HG03439 (cell line): ENCODE measurements around the gene ELANE.
"Not testable (repeated sequence)": the region's sequence is repeated elsewhere in the genome, so short reads cannot be mapped to it uniquely, and the experiment has no call there.

Source experiments
- ATAC-seq: cut with Tn5 transposase; IDR thresholded peaks from one replicate; pipeline ENCODE4 v1.9.1; 2021; ENCODE audit warnings: mild to moderate bottlenecking, moderate library complexity; ENCODE audit not compliant: unreplicated experiment

Gene ELANE

DNA sequence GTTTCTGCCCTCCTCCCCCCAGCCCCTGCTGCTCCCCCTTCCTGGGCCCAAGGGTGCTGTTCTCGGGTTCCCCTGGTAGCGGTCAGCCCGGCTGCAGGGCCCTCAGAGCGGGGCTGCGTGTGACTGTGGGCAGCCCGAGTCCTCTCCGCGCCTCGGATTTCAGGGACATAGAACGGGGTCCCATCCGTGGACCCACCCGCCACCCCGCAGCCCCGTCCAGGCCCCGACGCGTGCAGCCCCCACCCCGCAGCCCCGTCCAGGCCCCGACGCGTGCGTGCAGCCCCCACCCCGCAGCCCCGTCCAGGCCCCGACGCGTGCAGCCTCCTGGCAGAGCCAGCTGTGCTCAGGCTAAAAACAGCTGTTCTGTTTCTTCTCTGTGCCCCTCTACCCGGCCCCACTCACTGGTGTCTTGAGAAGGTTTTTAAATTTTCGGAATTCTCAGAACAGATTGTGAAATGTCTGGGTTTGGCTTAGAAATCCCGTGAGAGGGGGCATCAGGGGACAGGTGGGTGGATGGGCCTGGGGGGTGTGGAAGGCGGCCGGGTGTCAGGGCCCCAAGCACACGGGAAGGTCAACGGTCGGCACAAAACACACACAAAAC, 16.8 kb upstream of the ELANE start:
- ATAC-seq: no peak

DNA sequence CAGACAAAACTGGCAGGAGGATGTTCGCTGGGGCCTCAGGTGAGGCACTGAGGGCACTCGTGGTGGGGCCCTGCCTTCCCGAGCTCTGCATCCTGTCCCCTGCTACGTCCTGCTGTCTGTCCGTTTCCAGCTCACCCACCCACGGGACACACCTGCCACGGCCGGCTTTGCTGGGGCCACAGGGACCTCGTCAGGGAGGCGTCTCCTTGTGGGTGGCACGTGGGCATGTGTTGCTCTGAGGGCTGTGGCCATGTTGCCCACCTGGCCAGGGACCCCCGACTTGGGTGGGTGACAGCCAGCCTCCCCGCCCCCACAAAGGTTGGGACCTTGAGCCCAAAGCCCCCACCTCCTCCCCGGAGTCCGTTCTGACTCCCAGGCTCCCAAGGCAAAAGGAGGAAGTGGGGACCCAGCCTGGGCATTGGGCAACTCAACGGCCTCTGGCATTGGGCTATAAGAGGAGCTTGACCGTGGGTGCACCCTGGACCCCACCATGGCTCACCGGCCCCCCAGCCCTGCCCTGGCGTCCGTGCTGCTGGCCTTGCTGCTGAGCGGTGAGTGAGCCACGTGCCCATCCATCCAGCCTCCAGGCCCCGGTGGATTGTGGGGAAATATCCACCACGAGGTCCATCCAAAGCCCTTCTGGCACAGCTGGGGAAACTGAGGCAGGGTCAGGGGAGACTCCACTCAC, 11.4 kb upstream of the ELANE start, which contains the start of gene PRTN3:
Gene PRTN3 (plus strand): TSS at position 481 of the 688 bp plus-strand sequence. CDS start 10 bp downstream, at position 491.
- no peak for ATAC-seq

DNA sequence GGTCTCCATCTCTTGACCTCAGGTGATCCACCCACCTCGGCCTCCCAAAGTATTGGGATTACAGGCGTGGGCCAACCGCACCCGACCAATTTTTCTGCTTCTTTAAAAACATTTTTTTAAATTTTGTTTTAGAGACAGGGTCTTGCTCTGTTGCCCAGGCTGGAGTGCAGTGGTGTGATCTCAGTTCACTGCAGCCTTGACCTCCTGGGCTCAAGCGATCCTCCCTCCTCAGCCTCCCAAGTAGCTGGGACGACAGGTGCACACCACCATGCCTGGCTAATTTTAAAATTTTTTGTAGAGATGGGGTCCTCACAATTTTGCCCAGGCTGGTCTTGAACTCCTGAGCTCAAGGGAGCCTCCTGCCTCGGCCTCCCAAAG, 9.3 kb upstream of the ELANE start:
- ATAC-seq: not testable (repeated sequence)

DNA sequence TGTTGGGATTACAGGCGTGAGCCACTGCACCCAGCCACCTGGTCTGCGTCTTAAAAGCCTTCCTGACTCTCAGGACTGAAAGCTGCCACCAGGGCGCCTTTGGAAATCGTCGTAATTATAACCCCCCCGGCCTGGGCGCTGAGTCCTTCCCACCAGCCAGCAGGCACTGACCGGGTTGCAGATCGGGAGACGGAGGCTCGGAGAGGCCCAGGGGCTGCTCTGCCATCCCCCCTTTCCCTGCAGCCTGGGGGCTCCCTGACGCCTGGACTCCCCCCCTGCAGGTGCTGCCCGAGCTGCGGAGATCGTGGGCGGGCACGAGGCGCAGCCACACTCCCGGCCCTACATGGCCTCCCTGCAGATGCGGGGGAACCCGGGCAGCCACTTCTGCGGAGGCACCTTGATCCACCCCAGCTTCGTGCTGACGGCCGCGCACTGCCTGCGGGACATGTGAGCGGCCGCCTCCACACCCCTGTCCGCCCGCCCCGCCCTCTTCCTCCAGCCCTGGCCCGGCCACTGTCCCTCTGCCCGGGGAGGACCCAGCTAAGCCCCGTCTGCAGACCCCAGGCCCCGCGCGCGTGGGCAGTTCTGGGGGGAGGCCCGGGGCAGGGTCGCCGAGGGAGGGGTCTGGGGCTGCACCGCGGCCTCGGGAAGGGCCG, 8.8 kb upstream of the ELANE start:
- no peak for ATAC-seq

DNA sequence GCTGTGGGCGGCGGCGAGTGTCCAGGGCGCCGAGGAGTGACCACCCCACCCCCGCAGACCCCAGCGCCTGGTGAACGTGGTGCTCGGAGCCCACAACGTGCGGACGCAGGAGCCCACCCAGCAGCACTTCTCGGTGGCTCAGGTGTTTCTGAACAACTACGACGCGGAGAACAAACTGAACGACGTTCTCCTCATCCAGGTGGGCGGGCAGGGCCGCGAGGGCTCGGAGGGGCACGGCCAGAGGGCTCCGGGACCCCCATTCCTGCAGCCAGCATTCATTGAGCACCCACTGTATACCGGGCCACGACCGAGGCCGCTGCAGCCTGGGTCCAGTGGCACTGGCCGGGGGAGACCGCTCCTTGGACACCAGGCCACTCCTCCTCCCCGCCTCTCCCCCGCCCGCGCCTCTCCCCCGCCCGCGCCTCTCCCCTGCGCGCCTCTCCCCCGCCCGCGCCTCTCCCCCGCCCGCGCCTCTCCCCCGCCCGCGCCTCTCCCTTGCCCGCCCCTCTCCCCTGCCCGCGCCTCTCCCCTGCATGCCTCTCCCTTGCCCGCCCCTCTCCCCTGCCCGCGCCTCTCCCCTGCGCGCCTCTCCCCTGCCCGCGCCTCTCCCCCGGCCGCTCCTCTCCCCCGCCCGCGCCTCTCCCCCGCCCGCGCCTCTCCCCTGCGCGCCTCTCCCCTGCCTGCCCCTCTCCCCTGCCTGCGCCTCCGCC, 8.1 kb upstream of the ELANE start:
- ATAC-seq: no peak

DNA sequence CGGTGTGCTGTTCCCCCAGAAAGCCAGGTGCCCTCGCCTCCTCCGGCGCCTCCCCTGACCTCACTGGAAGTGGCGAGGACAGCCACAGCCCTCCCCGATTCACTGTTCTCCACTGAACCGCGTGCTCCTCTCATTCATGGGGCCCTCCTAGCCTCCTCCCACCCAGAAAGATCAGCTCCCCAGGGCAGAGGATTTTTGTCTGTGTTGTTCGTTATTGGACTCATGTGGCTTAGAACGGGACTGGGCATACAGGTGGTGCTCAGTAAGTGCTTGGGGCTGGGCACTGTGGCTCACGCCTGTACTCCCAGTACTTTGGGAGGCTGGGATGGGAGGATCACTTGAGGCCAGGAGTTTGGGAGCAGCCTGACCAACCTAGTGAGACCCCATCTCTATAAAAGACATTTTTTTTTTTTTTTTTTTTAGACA, 7.5 kb upstream of the ELANE start:
- ATAC-seq: no peak

DNA sequence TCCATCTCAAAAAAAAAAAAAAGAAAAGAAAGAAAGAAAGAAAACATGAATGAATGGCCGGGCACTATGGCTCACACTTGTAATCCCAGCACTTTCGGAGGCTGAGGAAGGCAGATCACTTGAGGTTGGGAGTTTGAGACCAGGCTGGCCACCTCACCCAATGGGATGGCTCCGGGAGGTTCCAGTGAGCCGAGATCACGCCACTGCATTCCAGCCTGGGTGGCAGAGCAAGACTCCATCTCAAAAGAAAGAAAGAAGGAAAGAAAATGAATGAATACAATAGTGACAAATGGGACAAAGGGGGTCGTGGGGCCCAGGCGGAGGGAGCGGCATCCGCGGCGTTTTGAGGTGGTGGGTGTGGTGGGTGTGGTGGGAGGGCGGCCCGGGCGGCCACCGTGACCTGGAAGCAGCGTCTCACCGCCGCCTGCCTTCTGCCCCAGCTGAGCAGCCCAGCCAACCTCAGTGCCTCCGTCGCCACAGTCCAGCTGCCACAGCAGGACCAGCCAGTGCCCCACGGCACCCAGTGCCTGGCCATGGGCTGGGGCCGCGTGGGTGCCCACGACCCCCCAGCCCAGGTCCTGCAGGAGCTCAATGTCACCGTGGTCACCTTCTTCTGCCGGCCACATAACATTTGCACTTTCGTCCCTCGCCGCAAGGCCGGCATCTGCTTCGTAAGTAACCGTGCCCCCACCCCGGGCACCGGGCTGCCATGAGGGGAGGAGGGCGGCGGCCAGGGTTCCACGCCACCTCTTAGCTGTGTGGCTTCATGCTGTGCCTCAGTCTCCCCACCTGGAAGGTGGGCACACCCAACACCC, 6.2 kb upstream of the ELANE start:
- ATAC-seq: no peak

DNA sequence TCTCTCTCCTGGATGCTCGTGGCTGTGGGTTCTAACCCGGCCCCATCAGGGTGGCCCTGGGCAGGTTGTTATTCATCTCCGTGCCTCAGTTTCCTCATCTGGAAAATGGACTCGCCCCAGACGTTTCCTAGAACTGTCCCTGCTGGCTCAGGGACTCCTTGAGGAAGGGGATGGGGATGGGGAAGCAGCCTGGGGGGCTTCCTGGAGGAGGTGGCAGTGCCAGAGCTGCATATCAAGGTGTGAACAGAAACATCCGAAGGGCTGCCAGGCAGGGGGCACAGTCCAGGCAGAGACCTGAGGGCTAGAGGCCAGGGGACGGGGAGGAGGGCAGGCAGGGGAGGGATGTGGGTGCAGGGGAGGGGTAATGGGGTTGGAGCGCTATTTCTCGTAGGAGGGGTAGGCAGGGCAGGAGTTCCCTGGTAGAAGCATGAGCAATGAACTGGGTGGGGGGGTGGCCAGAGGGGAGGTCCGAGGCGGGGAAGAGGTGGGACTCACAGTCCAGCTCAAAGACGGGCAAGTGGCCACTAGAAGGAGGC, 3.6 kb upstream of the ELANE start:
- no peak for ATAC-seq

DNA sequence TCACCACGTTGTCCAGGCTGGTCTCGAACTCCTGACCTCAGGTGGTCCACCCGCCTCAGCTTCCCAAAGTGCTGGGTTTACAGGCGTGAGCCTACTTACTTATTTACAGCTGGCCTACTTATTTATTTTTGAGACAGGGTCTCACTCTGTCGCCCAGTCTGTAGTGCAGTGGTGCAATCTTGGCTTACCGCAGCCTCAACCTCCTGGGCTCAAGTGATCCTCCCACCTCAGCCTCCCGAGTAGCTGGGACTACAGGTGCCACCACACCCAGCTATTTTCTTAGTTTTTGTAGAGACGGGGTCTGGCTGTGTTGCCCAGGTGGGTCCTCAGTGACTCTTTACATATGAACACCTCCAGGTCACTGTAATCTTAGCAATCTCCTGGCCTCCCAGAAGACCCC, 2.9 kb upstream of the ELANE start:
- ATAC-seq: not testable (repeated sequence)

DNA sequence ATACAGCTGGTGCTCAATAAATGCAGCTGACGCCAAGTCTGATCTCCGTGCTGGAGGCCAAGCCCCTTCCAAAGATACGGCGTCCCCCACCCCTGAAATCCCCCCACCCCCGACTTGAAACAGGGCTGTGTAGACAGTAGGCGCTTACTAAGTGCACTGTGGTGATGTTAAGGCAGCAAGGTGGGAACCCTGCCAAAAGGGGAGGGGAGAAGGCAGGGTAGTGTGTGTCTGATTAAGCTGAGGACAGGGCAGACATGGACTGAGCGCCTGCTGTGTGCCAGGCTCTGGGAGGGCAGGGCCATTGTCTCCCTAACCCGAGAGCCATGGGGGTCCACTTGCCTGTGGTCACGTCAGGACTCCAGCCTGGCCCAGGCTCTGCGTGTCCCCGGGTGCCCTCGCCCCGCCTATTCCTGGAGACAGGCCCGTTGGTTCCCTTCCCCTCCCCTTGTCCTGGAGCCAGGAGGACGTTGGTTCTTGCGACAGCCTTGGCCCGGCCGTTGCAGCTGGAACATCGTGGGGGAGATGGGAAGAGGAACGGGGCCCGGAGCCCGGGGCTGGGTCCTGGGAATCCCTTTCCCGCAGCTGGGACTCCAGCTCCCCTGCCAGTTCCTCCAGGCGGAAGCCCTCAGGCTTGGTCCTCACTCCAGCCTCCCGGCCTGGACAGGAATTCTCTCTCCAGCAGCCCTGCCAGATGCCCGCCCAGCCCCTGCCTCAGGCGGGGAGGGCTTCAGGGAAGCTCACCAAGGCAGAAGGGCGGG, 1.7 kb upstream of the ELANE start:
- no peak for ATAC-seq

DNA sequence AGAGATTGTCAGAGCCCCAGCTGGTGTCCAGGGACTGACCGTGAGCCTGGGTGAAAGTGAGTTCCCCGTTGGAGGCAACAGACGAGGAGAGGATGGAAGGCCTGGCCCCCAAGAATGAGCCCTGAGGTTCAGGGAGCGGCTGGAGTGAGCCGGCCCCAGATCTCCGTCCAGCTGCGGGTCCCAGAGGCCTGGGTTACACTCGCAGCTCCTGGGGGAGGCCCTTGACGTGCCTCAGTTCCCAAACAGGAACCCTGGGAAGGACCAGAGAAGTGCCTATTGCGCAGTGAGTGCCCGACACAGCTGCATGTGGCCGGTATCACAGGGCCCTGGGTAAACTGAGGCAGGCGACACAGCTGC, 1.1 kb upstream of the ELANE start:
- ATAC-seq: no peak

DNA sequence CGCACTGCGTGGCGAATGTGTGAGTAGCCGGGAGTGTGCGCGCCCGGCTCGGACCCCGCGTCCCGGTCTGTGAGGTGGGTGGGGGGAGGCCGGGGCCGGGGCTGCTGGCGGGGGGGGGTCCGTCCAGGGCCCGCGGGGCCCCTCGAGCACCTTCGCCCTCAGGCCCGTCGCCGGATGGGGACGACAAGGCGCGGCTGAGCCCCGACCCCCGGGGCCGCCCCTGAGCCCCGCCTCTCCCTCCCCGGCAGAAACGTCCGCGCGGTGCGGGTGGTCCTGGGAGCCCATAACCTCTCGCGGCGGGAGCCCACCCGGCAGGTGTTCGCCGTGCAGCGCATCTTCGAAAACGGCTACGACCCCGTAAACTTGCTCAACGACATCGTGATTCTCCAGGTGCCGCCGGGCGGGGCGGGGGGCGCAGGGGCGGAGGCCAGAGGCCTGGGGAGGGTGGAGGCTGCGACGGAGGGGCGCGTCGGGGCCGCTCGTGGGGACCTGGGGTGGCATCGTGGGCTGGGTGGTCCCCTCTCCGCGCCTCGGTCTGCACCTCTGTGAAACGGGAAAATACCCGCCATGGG, 997 bp downstream of the ELANE start:
- no peak for ATAC-seq

DNA sequence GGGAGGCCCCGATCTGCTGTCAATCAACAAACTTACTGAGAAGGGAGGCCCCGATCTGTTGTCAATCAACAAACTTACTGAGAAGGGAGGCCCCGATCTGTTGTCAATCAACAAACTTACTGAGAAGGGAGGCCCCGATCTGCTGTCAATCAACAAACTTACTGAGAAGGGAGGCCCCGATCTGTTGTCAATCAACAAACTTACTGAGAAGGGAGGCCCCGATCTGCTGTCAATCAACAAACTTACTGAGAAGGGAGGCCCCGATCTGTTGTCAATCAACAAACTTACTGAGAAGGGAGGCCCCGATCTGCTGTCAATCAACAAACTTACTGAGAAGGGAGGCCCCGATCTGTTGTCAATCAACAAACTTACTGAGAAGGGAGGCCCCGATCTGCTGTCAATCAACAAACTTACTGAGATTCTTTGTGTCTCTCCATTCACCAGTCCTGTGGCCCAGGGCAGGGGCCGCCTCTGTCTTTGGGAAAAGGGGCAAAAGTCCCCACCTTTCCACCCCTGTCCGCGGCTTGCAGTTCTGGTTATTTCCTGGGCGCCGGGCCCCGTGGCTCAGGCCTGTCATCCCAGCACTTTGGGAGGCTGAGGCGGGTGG, 1.6 kb downstream of the ELANE start:
- not testable (repeated sequence) for ATAC-seq

DNA sequence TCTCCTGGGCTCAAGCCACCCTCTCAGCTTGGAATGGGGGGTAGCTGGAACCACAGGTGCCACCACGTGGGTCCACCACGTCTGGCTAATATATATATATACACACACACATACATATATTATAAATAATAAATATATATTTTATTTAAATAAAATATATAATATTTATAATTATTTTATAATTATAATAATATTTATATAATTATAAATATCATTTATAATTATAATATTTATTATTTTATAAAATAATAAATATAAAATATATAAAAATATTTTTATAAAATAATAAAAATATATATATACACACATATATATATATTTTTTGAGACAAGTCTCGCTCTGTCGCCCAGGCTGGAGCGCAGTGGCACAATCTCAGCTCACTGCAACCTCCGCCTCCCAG, 2.4 kb downstream of the ELANE start:
- ATAC-seq: no peak

DNA sequence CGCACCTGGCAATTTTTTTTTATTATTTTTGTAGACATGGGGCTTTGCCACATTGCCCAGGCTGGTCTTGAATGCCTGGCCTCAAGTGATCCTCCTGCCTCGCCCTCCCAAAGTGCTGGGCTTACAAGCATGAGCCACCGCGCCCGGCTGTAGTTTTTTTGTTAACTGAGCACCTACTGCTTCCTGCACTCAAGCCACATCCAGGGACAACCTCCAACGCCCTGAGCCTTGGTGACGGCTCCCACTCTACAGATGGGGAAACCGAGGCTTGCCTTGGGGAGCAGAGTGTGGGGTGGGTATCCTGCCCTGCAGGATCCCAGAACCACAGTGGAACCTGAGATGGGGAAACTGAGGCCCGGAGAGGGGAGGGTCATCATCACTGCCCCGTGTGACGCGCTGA, 3.0 kb downstream of the ELANE start:
- ATAC-seq: no peak

DNA sequence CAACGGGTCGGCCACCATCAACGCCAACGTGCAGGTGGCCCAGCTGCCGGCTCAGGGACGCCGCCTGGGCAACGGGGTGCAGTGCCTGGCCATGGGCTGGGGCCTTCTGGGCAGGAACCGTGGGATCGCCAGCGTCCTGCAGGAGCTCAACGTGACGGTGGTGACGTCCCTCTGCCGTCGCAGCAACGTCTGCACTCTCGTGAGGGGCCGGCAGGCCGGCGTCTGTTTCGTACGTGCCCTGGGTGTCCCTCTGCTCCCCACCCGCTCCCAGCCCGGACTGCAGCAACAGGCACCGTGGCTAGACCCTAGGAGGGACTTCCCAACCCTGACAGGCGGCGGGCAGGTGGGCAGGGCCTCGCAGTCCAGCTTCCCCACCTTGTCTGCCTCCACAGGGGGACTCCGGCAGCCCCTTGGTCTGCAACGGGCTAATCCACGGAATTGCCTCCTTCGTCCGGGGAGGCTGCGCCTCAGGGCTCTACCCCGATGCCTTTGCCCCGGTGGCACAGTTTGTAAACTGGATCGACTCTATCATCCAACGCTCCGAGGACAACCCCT, 3.5 kb downstream of the ELANE start:
- ATAC-seq: no peak

DNA sequence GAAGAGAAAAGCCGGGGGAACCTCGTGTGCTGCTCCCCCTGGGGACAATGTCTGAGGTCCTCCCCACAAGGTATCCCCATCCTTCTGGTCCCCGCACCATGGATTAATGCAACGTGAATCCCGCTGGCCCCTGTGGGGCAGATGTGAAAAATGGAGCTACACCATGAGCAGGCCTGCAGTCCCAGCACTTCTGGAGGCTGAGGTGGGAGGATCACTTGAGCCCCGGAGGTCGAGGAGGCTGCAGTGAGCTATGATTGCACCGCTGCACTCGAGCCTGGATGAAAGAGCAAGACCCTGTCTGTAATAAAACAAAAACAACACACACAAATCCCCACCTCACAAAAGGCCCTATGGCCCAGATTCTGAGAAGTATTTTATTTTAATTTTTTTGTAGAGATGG, 6.2 kb downstream of the ELANE start:
- ATAC-seq: no peak

DNA sequence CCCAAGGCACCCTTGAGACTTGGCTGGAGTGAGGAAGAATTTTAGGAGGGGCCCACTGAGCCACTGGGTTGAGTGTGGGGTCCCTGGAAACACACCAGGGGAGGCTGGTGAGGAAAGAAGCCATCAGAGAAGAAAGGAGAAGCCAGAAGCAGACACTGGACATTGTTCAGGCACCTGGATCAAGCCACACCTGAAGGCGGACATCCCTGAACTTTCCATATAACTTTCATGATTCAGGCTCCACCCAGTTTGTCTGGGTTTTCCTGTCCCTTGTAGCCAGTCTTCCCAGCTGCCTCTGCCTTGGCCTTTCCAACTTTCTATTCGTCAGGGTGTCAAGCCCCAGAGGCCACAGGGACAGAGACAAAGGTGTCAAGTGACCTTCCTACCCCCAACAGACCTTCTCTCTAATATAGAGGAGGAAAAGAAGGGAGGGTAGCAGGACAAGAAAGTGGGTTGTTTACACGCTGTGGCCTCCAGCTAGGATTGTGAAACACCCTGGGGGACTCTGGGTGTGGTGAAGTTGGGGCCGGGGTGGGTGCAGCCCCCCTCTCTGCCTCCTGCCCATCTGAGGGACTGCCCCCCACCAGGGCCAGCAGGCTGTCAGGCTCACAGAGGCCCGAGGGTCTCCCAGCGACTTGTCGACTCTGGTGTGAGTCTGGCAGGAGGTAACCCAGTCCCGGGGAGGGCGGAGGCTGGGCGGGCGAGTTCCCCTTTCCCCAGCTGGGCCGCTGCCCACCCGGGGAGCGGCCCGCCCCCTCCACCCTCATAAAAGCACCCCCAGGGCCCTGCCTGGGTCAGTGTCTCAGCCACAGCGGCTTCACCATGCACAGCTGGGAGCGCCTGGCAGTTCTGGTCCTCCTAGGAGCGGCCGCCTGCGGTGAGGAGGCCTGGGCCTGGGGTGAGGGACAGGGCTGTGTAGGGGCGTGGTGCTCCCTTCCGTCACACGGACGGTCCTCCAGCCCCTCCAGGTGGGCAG, 7.1 kb downstream of the ELANE start, which contains the start of gene CFD:
Gene CFD (plus strand): TSS at position 797 of the 976 bp plus-strand sequence. CDS start 26 bp downstream, at position 823.
- ATAC-seq: no peak
